GM12878 (cell line): ENCODE data around the gene TJP1. TPM values are rescaled to one million over a fixed set of nuclear protein-coding genes. Genes with fewer than 3 reads are reported as not detected.

Experiments
- ATAC-seq: fragments of 200-7000 bp; cut with Tn5 transposase; 3 replicates; pipeline ENCODE4 v1.9.1; 2020; ENCODE audit warnings: mild to moderate bottlenecking, moderate library complexity
- BruUV-seq: library from RNA; stranded (reverse); fragments of 400-500 nt; replicated peaks from 2 replicates; lab custom pipeline; 2021; lab: Mats Ljungman, UMichigan
- CTCF ChIA-PET: fragments of 300-600 bp; sonication (Branson Sonifier 250); formaldehyde crosslinking; extraction: SDS; loops from one replicate; lab custom pipeline; 2021; ENCODE audit warnings: inconsistent platforms; lab: Yijun Ruan, JAX
- POLR2A ChIA-PET: fragments of 350-600 bp; formaldehyde crosslinking; extraction: SDS; loops from one replicate; lab custom pipeline; 2021; ENCODE audit warnings: inconsistent platforms; lab: Charles Lee
- RAD21 ChIA-PET: fragments of 300-600 bp; sonication (Branson Sonifier 250); formaldehyde crosslinking; loops from one replicate; lab custom pipeline; 2023; ENCODE audit warnings: antibody characterized with exemption; ENCODE audit not compliant: unreplicated experiment; lab: Charles Lee
- SMC1A ChIA-PET: fragments of 300-600 bp; sonication (Branson Sonifier 250); formaldehyde crosslinking; loops from one replicate; lab custom pipeline; 2023; ENCODE audit not compliant: unreplicated experiment, uncharacterized antibody; lab: Charles Lee
- DNase-seq: peaks from one replicate; pipeline ENCODE4 v3.0.0-alpha.2; 2011; ENCODE audit warnings: low read depth, low spot score
- FAIRE-seq: peaks from 3 replicates; lab custom pipeline; 2011; peaks lifted over from hg19 to GRCh38; lab: Jason Lieb, UNC
- H2AFZ ChIP-seq: 2 replicates; pipeline ENCODE4 v1.6.0; 2011; ENCODE audit warnings: low read depth, low read length, control low read depth; ENCODE audit not compliant: control insufficient read depth
- H3K27ac ChIP-seq: 2 replicates; pipeline ENCODE4 v1.5.1; 2011; ENCODE audit warnings: control low read depth; ENCODE audit not compliant: control insufficient read depth, insufficient read depth
- H3K27me3 ChIP-seq, 2 experiments: replicated peaks in 1 of 2; 2 replicates each; pipeline versions ENCODE4 v1.6.0 to v1.6.1; 2011; ENCODE audit warnings: low read length in 1 of 2; ENCODE audit not compliant: control insufficient read depth in 2 of 2, insufficient read depth in 2 of 2
- H3K36me3 ChIP-seq, 2 experiments: 2 replicates each; pipeline ENCODE4 v1.5.1; 2011; ENCODE audit warnings: low read length in 1 of 2; ENCODE audit not compliant: control insufficient read depth in 2 of 2, insufficient read depth in 2 of 2
- H3K4me1 ChIP-seq: 2 replicates; pipeline ENCODE4 v1.6.1; 2011; ENCODE audit warnings: mild to moderate bottlenecking, low read length, moderate library complexity, mixed read lengths; ENCODE audit not compliant: control insufficient read depth, insufficient read depth
- H3K4me2 ChIP-seq: 2 replicates; pipeline ENCODE4 v1.6.0; 2011; ENCODE audit warnings: control low read depth; ENCODE audit not compliant: control insufficient read depth, insufficient read depth
- H3K4me3 ChIP-seq: fragments of 200-600 bp; sonication (generic); 2 replicates; pipeline ENCODE4 v1.5.1; 2016
- H3K79me2 ChIP-seq: 2 replicates; pipeline ENCODE4 v1.6.0; 2011; ENCODE audit warnings: low read length; ENCODE audit not compliant: control insufficient read depth, insufficient read depth
- H3K9ac ChIP-seq: 2 replicates; pipeline ENCODE4 v1.8.0; 2011; ENCODE audit warnings: low read length, control low read depth, mixed read lengths; ENCODE audit not compliant: control insufficient read depth, insufficient read depth
- H3K9me3 ChIP-seq: replicated peaks from 3 replicates; pipeline ENCODE4 v1.5.1; 2011; ENCODE audit warnings: mild to moderate bottlenecking, low read length; ENCODE audit not compliant: control insufficient read depth, insufficient read depth
- H4K20me1 ChIP-seq: 2 replicates; pipeline ENCODE4 v1.6.0; 2011; ENCODE audit not compliant: control insufficient read depth, insufficient read depth
- CHD1 ChIP-seq: IDR thresholded peaks from 2 replicates; pipeline ENCODE4 v1.6.1; 2012; ENCODE audit warnings: low read depth, low read length, improper control_type of control experiment
- NFYB ChIP-seq: IDR thresholded peaks from 2 replicates; pipeline ENCODE4 v1.6.1; 2011; ENCODE audit warnings: low read depth, mild to moderate bottlenecking, low read length, improper control_type of control experiment, moderate library complexity; ENCODE audit not compliant: insufficient read depth
- NKRF ChIP-seq: fragments of 450-650 bp; conservative IDR thresholded peaks from 2 replicates; pipeline ENCODE4 v1.6.1; 2017; ENCODE audit warnings: mild to moderate bottlenecking, moderate library complexity
- NR2C2 ChIP-seq: IDR thresholded peaks from 2 replicates; pipeline ENCODE4 v1.6.1; 2011; ENCODE audit warnings: borderline replicate concordance, low read depth; ENCODE audit not compliant: control insufficient read depth, insufficient read length
- PAX8 ChIP-seq: fragments of 450-650 bp; IDR thresholded peaks from 2 replicates; pipeline ENCODE4 v1.6.1; 2017; ENCODE audit warnings: mild to moderate bottlenecking, moderate library complexity
- POLR2AphosphoS2 ChIP-seq: IDR thresholded peaks from 2 replicates; pipeline ENCODE4 v1.6.1; 2011; ENCODE audit warnings: low read depth, mild to moderate bottlenecking, low read length, improper control_type of control experiment, moderate library complexity
- STAT1 ChIP-seq: fragments of 450-650 bp; conservative IDR thresholded peaks from 2 replicates; pipeline ENCODE4 v1.6.1; 2014; ENCODE audit warnings: antibody characterized with exemption, mild to moderate bottlenecking
- ZBED1 ChIP-seq: IDR thresholded peaks from 2 replicates; pipeline ENCODE4 v1.6.1; 2016; ENCODE audit warnings: borderline replicate concordance
- WGBS: methylation state at CpG from one replicate; pipeline ENCODE4 v1.1.6; 2016; ENCODE audit warnings: low lambda C conversion rate; ENCODE audit not compliant: insufficient replicate concordance, insufficient coverage; ENCODE audit errors: missing lambda C conversion rate; 5-methylcytosine and 5-hydroxymethylcytosine counted together
- in situ Hi-C: fragments of 300-500 bp; cut with MboI; formaldehyde crosslinking; loops from 9 replicates; pipeline ENCODE4 v1.14.3; 2018; ENCODE audit warnings: mixed read lengths
- intact Hi-C: fragments of 100-400 bp; cut with micrococcal nuclease; formaldehyde crosslinking; loops from one replicate; pipeline ENCODE4 v1.14.2; 2022; ENCODE audit not compliant: unreplicated experiment
- polyA plus RNA-seq, 11 experiments: library from polyadenylated mRNA; depleted of rRNA in 4 of 11; unstranded in 6 of 11; stranded (reverse) in 5 of 11; fragments of >200 nt; fragmentation: Nextera tagmentation in 4 of 11; fragmentation: Illumina TruSeq in 1 of 11; extraction: Ambion mirVana in 4 of 11; extraction: Trizol in 1 of 11; gene quantifications; 1 replicate in 1 of 11; 2 replicates in 10 of 11; pipeline versions ENCODE4 v1.2.1 to v1.2.3, GENCODE V29; 2011 to 2016; ENCODE audit warnings: inconsistent platforms in 2 of 11, missing spikeins in 2 of 11, low read depth in 1 of 11
- total RNA-seq, 4 experiments: library from RNA; depleted of rRNA in 3 of 4; stranded (reverse); fragments of >200 nt in 3 of 4; fragmentation: Illumina TruSeq in 1 of 4; extraction: Trizol in 1 of 4; gene quantifications; 2 replicates each; pipeline versions ENCODE4 v1.2.1 to v1.2.3, GENCODE V29; 2013 to 2021
- TF ChIP-seq, protein P1 (sequence below): IDR thresholded peaks from 2 replicates; pipeline ENCODE4 v1.6.1; 2011; ENCODE audit warnings: mild to moderate bottlenecking, low read depth, low read length, moderate library complexity; ENCODE audit not compliant: insufficient replicate concordance

The TJP1 gene
- total and polyA plus RNA-seq, 10 of the 15 experiments (the other 5 are each of a cell fraction or from before 2014, with no cell fraction given): 0.01 to 0.49 (median 0.08) TPM; not detected in 7

GRCh38 chr15:29665444-29666003 is 156.7 kb downstream of the TJP1 start:
- in situ Hi-C loops: no loop called here
- ATAC-seq (no peak), DNase-seq (no peak), FAIRE-seq (no peak)
- Histone ChIP-seq H3K27ac (no peak overlapping the region), H3K9ac (no peak overlapping the region), H3K4me2 (no peak overlapping the region), H2AFZ (no peak overlapping the region), H3K36me3 (no peaks in the 10 kb centered on the region), H3K27me3 (no peaks in the 10 kb centered on the region), H3K79me2 (no peaks in the 10 kb centered on the region), H3K4me1 (no peaks in the 10 kb centered on the region), H3K4me3 (no peak overlapping the region), H4K20me1 (no peaks in the 10 kb centered on the region), H3K9me3 (no peaks in the 10 kb centered on the region)
- intact Hi-C loops: no loop called here
- 28% methylated on average over 8 of the region's 13 CpGs for WGBS
- TF ChIP-seq CHD1 (no peak), NR2C2 (no peak), STAT1 (no peak), NFYB (no peak), NKRF (no peak), PAX8 (no peak), POLR2AphosphoS2 (no peak), ZBED1 (no peak)
- TF ChIP-seq, protein P1, sequence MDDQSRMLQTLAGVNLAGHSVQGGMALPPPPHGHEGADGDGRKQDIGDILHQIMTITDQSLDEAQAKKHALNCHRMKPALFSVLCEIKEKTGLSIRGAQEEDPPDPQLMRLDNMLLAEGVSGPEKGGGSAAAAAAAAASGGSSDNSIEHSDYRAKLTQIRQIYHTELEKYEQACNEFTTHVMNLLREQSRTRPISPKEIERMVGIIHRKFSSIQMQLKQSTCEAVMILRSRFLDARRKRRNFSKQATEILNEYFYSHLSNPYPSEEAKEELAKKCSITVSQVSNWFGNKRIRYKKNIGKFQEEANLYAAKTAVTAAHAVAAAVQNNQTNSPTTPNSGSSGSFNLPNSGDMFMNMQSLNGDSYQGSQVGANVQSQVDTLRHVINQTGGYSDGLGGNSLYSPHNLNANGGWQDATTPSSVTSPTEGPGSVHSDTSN: no peak
- CTCF ChIA-PET: no interaction called here
- POLR2A ChIA-PET: no interaction called here
- no TSS peak for BruUV-seq
- SMC1A ChIA-PET: no interaction called here
- RAD21 ChIA-PET: no interaction called here
